ENCODE data around the gene PRR19. TPM values are rescaled to one million over a fixed set of nuclear protein-coding genes. Genes with fewer than 3 reads are reported as not detected.

PRR19 gene
- total and polyA plus RNA-seq, 4 donors: 0.27 to 0.43 (median 0.42) TPM; not detected in 1

GRCh38 chr19:42333975-42334696 is 32.2 kb downstream of the PRR19 start:
- no peaks in the 10 kb centered on the region for H3K9me3 ChIP-seq (ENCODE audit: control insufficient read depth in 4 of 4, low read length in 3 of 4)
- no peak for DNase-seq (ENCODE audit: low spot score)
- WGBS: 93% methylated on average over 21 of the region's 21 CpGs
- H3K27me3 ChIP-seq (ENCODE audit: control insufficient read depth in 4 of 4, insufficient read depth in 4 of 4, low read length in 3 of 4): no peaks in the 10 kb centered on the region
- no peak overlapping the region for H3K27ac ChIP-seq (ENCODE audit: low read depth in 1 of 2, low read length in 2 of 2)
- H3K4me3 ChIP-seq (ENCODE audit: low read depth in 1 of 3, low read length in 3 of 3): no peak overlapping the region
- peaks cover 2 to 22% (median 9%) of the 10 kb centered on the region in 4 donors for H3K36me3 ChIP-seq (ENCODE audit: control insufficient read depth in 4 of 4, insufficient read depth in 3 of 4, low read depth in 1 of 4, low read length in 3 of 4)
- H3K9ac ChIP-seq (ENCODE audit: low read depth in 1 of 2, low read length in 2 of 2): no peak overlapping the region
- H3K4me1 ChIP-seq (ENCODE audit: control insufficient read depth in 4 of 4, insufficient read depth in 4 of 4, low read length in 3 of 4): no peaks in the 10 kb centered on the region
- no peak for TF ChIP-seq CTCF (IDR thresholded peaks at IDR 0.05; ENCODE audit: low read depth, low read length, missing input control)
- TF ChIP-seq RAD21 (IDR thresholded peaks at IDR 0.05): no peak
- no peak for TF ChIP-seq GABPA (IDR thresholded peaks at IDR 0.05 in 1 of 2, conservative IDR thresholded peaks at IDR 0.05 in 1 of 2)
- no peak for TF ChIP-seq ATF3 (IDR thresholded peaks at IDR 0.05)
- no peak for TF ChIP-seq ZBTB33 (IDR thresholded peaks at IDR 0.05)
- no peak for TF ChIP-seq REST (IDR thresholded peaks at IDR 0.05)

GRCh38 chr19:42334697-42335373 is 32.9 kb downstream of the PRR19 start:
- Histone ChIP-seq H3K27ac (ENCODE audit: low read depth in 1 of 2, low read length in 2 of 2) (no peak overlapping the region), H3K4me1 (ENCODE audit: control insufficient read depth in 4 of 4, insufficient read depth in 4 of 4, low read length in 3 of 4) (no peaks in the 10 kb centered on the region), H3K4me3 (ENCODE audit: low read depth in 1 of 3, low read length in 3 of 3) (no peak overlapping the region), H3K9ac (ENCODE audit: low read depth in 1 of 2, low read length in 2 of 2) (no peak overlapping the region), H3K9me3 (ENCODE audit: control insufficient read depth in 4 of 4, low read length in 3 of 4) (no peaks in the 10 kb centered on the region), H3K36me3 (ENCODE audit: control insufficient read depth in 4 of 4, insufficient read depth in 3 of 4, low read depth in 1 of 4, low read length in 3 of 4) (peaks cover 2 to 22% (median 9%) of the 10 kb centered on the region in 4 donors), H3K27me3 (ENCODE audit: control insufficient read depth in 4 of 4, insufficient read depth in 4 of 4, low read length in 3 of 4) (no peaks in the 10 kb centered on the region)
- DNase-seq (ENCODE audit: low spot score): no peak
- 91% methylated on average over 13 of the region's 13 CpGs for WGBS
- TF ChIP-seq NR2F2 (IDR thresholded peaks at IDR 0.05) (no peak), RAD21 (IDR thresholded peaks at IDR 0.05) (no peak), JUND (IDR thresholded peaks at IDR 0.05) (no peak), RXRA (IDR thresholded peaks at IDR 0.05) (no peak), MAX (IDR thresholded peaks at IDR 0.05) (no peak), ZBTB33 (IDR thresholded peaks at IDR 0.05) (no peak), FOXA1 (IDR thresholded peaks at IDR 0.05) (no peak), EGR1 (IDR thresholded peaks at IDR 0.05; ENCODE audit: low read depth in 2 of 2) (no peak), HNF4G (IDR thresholded peaks at IDR 0.05) (no peak), CTCF (IDR thresholded peaks at IDR 0.05; ENCODE audit: low read depth, low read length, missing input control) (no peak), YY1 (IDR thresholded peaks at IDR 0.05) (no peak)
